Omental fat pad (tissue), 4 donors: ENCODE data around the gene CSMD2. TPM values are rescaled to one million over a fixed set of nuclear protein-coding genes. Genes with fewer than 3 reads are reported as not detected.
"Not testable (repeated sequence)": the region's sequence is repeated elsewhere in the genome, so short reads cannot be mapped to it uniquely, and the experiment has no call there.

ENCODE experiments used
- ATAC-seq: fragments of 150-250 bp; one replicate; pipeline ENCODE4 v1.9.1; 2016; ENCODE audit warnings: mild to moderate bottlenecking, moderate library complexity; ENCODE audit not compliant: low FRiP score
- DNase-seq: peaks from one replicate; pipeline ENCODE4 v3.0.0-alpha.2; 2019; ENCODE audit warnings: low spot score
- total RNA-seq, 4 donors: library from RNA; depleted of rRNA; stranded (reverse); fragments of >200 nt; gene quantifications; one replicate each; pipeline ENCODE4 v1.1.0, GENCODE V29; 2016
- TF ChIP-seq, protein P1 (sequence below), 3 donors: fragments of 450-650 bp; IDR thresholded peaks; one replicate each; pipeline ENCODE4 v1.5.1; 2016 to 2017; ENCODE audit warnings: antibody characterized with exemption in 3 of 3, mild to moderate bottlenecking in 3 of 3, moderate library complexity in 2 of 3

The CSMD2 gene
- total RNA-seq, 4 donors from 2014 or later = 0.19 to 3.8 (median 0.60) TPM; not detected in 1

GRCh38 chr1:34188418-34188817 lies 23.4 kb upstream of the CSMD2 start:
- ATAC-seq (no peak), DNase-seq (no peak)
- TF ChIP-seq, protein P1, sequence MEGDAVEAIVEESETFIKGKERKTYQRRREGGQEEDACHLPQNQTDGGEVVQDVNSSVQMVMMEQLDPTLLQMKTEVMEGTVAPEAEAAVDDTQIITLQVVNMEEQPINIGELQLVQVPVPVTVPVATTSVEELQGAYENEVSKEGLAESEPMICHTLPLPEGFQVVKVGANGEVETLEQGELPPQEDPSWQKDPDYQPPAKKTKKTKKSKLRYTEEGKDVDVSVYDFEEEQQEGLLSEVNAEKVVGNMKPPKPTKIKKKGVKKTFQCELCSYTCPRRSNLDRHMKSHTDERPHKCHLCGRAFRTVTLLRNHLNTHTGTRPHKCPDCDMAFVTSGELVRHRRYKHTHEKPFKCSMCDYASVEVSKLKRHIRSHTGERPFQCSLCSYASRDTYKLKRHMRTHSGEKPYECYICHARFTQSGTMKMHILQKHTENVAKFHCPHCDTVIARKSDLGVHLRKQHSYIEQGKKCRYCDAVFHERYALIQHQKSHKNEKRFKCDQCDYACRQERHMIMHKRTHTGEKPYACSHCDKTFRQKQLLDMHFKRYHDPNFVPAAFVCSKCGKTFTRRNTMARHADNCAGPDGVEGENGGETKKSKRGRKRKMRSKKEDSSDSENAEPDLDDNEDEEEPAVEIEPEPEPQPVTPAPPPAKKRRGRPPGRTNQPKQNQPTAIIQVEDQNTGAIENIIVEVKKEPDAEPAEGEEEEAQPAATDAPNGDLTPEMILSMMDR (IDR thresholded peaks at IDR 0.05) = no peak

- ATAC-seq = no peak
- TF ChIP-seq, protein P1 (IDR thresholded peaks at IDR 0.05) = no peak
- DNase-seq = no peak
Measured at GRCh38 chr1:34186741-34187494, 21.9 kb upstream of the CSMD2 start.

DNA sequence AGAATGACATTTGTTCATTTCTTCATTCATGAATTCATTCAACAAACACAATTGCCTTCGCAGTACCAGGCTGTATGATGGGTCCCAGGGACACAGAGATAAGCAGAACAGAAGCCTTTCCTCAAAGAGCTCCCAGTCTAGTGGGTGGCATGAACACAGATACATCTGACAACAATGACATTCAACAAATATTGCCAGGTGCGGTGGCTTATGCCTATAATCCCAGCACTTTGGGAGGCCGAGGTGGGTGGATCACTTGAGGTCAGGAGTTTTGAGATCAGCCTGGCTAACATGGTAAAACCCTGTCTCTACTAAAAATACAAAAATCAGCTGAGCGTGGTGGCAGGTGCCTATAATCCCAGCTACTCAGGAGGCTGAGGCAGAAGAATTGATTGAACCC lies 18.4 kb upstream of the CSMD2 start:
- not testable (repeated sequence) for DNase-seq, ATAC-seq

- ATAC-seq = no peak
- TF ChIP-seq, protein P1 (IDR thresholded peaks at IDR 0.05) = no peak
- DNase-seq = no peak
Measured at GRCh38 chr1:34178072-34178471, 13.0 kb upstream of the CSMD2 start.

- TF ChIP-seq, protein P1 (IDR thresholded peaks at IDR 0.05) = no peak
- ATAC-seq = no peak
- DNase-seq = no peak
Measured at GRCh38 chr1:34176830-34177603, 12.0 kb upstream of the CSMD2 start, which contains the start of gene C1orf94. Gene C1orf94 (plus strand): TSS chr1:34176907. CDS start chr1:34177790, 883 bp downstream.

- ATAC-seq (no peak), DNase-seq (no peak)
- TF ChIP-seq, protein P1 (IDR thresholded peaks at IDR 0.05) = no peak
Measured at GRCh38 chr1:34175744-34176143, 10.7 kb upstream of the CSMD2 start.

GRCh38 chr1:34167389-34167788 lies 2.4 kb upstream of the CSMD2 start:
- no peak for ATAC-seq
- no peak for DNase-seq
- TF ChIP-seq, protein P1 (IDR thresholded peaks at IDR 0.05) = no peak
